ENCODE data around the gene RPLP2. TPM values are rescaled to one million over a fixed set of nuclear protein-coding genes. Genes with fewer than 3 reads are reported as not detected.

RPLP2 gene
- polyA plus RNA-seq, 1 of the 3 experiments (the other 2 are of a cell fraction): 799 TPM

- H3K4me3 ChIP-seq (ENCODE audit: low read depth in 2 of 2, low read length in 1 of 2): peak overlapping the region in 1 of 2 experiments; percentile 25; a peak in 1 of 4 replicates
Measured at GRCh38 chr11:827146-827896, 17.6 kb downstream of the RPLP2 start.

More at GRCh38 chr11:827146-827896, 17.6 kb downstream of the RPLP2 start:
- H3K9ac ChIP-seq: no peak overlapping the region
- H3K27me3 ChIP-seq (ENCODE audit: insufficient read depth): no peaks in the 10 kb centered on the region
- H3K36me3 ChIP-seq (replicated peaks in 1 of 2; ENCODE audit: control insufficient read depth in 1 of 2, insufficient read depth in 2 of 2, low read length in 1 of 2): peaks cover 0 to 20% of the 10 kb centered on the region in 2 experiments
- ChIA-PET CTCF (interaction anchor here (0.6 to 1.9 kb wide), 4 partner anchors 8 to 185 kb away, joined by 3 to 6 read pairs (median 3); partner anchors contain the start of gene PNPLA2), POLR2A (interaction anchor here (2.4 kb wide), 1 partner anchor 8 kb away, joined by 16 read pairs; the partner anchor contains the start of gene PNPLA2)
- peaks cover 17% of the 10 kb centered on the region for H3K79me2 ChIP-seq (ENCODE audit: insufficient read depth)
- WGBS (ENCODE audit: low lambda C conversion rate): 66% methylated on average over 16 of the region's 66 CpGs
- H4K20me1 ChIP-seq (ENCODE audit: insufficient read depth): peaks cover 11% of the 10 kb centered on the region
- H3K27ac ChIP-seq (ENCODE audit: low read depth in 2 of 2, low read length in 1 of 2): no peak overlapping the region
- peaks cover 2% of the 10 kb centered on the region for H3F3A ChIP-seq (replicated peaks; ENCODE audit: insufficient read depth)
- TF ChIP-seq, protein P1, sequence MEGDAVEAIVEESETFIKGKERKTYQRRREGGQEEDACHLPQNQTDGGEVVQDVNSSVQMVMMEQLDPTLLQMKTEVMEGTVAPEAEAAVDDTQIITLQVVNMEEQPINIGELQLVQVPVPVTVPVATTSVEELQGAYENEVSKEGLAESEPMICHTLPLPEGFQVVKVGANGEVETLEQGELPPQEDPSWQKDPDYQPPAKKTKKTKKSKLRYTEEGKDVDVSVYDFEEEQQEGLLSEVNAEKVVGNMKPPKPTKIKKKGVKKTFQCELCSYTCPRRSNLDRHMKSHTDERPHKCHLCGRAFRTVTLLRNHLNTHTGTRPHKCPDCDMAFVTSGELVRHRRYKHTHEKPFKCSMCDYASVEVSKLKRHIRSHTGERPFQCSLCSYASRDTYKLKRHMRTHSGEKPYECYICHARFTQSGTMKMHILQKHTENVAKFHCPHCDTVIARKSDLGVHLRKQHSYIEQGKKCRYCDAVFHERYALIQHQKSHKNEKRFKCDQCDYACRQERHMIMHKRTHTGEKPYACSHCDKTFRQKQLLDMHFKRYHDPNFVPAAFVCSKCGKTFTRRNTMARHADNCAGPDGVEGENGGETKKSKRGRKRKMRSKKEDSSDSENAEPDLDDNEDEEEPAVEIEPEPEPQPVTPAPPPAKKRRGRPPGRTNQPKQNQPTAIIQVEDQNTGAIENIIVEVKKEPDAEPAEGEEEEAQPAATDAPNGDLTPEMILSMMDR (IDR thresholded peaks at IDR 0.05): no peak
- TF ChIP-seq FOXJ3 (CRISPR knock-in tag; IDR thresholded peaks at IDR 0.05): no peak
- TF ChIP-seq PBX3 (IDR thresholded peaks at IDR 0.05): no peak; the same call in 1 of the 2 replicates
- TF ChIP-seq, protein P2, sequence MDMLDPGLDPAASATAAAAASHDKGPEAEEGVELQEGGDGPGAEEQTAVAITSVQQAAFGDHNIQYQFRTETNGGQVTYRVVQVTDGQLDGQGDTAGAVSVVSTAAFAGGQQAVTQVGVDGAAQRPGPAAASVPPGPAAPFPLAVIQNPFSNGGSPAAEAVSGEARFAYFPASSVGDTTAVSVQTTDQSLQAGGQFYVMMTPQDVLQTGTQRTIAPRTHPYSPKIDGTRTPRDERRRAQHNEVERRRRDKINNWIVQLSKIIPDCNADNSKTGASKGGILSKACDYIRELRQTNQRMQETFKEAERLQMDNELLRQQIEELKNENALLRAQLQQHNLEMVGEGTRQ (IDR thresholded peaks at IDR 0.05; ENCODE audit: borderline replicate concordance, low read depth, low read length): no peak
- TF ChIP-seq, protein P3, sequence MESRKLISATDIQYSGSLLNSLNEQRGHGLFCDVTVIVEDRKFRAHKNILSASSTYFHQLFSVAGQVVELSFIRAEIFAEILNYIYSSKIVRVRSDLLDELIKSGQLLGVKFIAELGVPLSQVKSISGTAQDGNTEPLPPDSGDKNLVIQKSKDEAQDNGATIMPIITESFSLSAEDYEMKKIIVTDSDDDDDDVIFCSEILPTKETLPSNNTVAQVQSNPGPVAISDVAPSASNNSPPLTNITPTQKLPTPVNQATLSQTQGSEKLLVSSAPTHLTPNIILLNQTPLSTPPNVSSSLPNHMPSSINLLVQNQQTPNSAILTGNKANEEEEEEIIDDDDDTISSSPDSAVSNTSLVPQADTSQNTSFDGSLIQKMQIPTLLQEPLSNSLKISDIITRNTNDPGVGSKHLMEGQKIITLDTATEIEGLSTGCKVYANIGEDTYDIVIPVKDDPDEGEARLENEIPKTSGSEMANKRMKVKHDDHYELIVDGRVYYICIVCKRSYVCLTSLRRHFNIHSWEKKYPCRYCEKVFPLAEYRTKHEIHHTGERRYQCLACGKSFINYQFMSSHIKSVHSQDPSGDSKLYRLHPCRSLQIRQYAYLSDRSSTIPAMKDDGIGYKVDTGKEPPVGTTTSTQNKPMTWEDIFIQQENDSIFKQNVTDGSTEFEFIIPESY (IDR thresholded peaks at IDR 0.05; ENCODE audit: borderline replicate concordance, low read depth): no peak
- DNase-seq: peak; percentile 56
- H3K4me2 ChIP-seq: 0 out of 2 replicates have a peak overlapping the region, but pooled peaks have one; percentile 37
- H3K9me3 ChIP-seq: no peaks in the 10 kb centered on the region
- H3K4me1 ChIP-seq (ENCODE audit: control insufficient read depth in 1 of 2, insufficient read depth in 2 of 2, low read depth in 1 of 2, low read length in 1 of 2): peaks cover 11 to 21% of the 10 kb centered on the region in 2 experiments; a peak in 2 of 4 replicates
- no peak overlapping the region for H2AFZ ChIP-seq (ENCODE audit: low read depth)
- no peaks in the 10 kb centered on the region for H3K9me2 ChIP-seq
